Keratinocyte (primary cell): Measurements from ENCODE around the gene TXK. TPM values are rescaled to one million over a fixed set of nuclear protein-coding genes. Genes with fewer than 3 reads are reported as not detected.

ENCODE experiments used
- DNase-seq: peaks from one replicate; pipeline ENCODE4 v3.0.0-alpha.2; 2011; ENCODE audit warnings: low read depth, missing footprints, low spot score
- FAIRE-seq: peaks from 2 replicates; lab custom pipeline; 2011; peaks lifted over from hg19 to GRCh38; lab: Jason Lieb, UNC
- H2AFZ ChIP-seq: 2 replicates; pipeline ENCODE4 v1.6.0; 2012; ENCODE audit warnings: low read length, control low read depth, inconsistent platforms; ENCODE audit not compliant: control insufficient read depth
- H3K27ac ChIP-seq: 2 replicates; pipeline ENCODE4 v1.5.1; 2011; ENCODE audit warnings: low read length; ENCODE audit not compliant: control insufficient read depth, insufficient read depth
- H3K27me3 ChIP-seq: 3 replicates; pipeline ENCODE4 v1.6.0; 2011; ENCODE audit warnings: low read length; ENCODE audit not compliant: control insufficient read depth, insufficient read depth; ENCODE audit errors: extremely low read depth
- H3K36me3 ChIP-seq, 2 experiments: 2 replicates in 1 of 2; 3 replicates in 1 of 2; pipeline ENCODE4 v1.5.1; 2011; ENCODE audit warnings: low read length in 2 of 2, mild to moderate bottlenecking in 1 of 2; ENCODE audit not compliant: control insufficient read depth in 2 of 2, insufficient read depth in 2 of 2; ENCODE audit errors: extremely low read depth in 1 of 2
- H3K4me1 ChIP-seq: 3 replicates; pipeline ENCODE4 v1.5.1; 2011; ENCODE audit warnings: low read length; ENCODE audit not compliant: control insufficient read depth, insufficient read depth; ENCODE audit errors: extremely low read depth
- H3K4me2 ChIP-seq: 3 replicates; pipeline ENCODE4 v1.6.0; 2011; ENCODE audit warnings: low read depth, low read length; ENCODE audit not compliant: control insufficient read depth, insufficient read depth; ENCODE audit errors: extremely low read depth
- H3K4me3 ChIP-seq, 3 experiments: fragments of 200-600 bp in 1 of 3; sonication (generic) in 1 of 3; 2 replicates in 2 of 3; 3 replicates in 1 of 3; pipeline ENCODE4 v1.5.1; 2011 to 2016; ENCODE audit warnings: low read length in 3 of 3, mild to moderate bottlenecking in 3 of 3, control low read depth in 2 of 3, inconsistent platforms in 1 of 3, low read depth in 1 of 3, mixed read lengths in 1 of 3, mixed run types in 1 of 3, moderate library complexity in 1 of 3; ENCODE audit not compliant: control insufficient read depth in 2 of 3, insufficient read depth in 2 of 3; ENCODE audit errors: extremely low read depth in 1 of 3
- H3K79me2 ChIP-seq: 2 replicates; pipeline ENCODE4 v1.6.0; 2012; ENCODE audit warnings: low read length; ENCODE audit not compliant: control insufficient read depth, insufficient read depth
- H3K9ac ChIP-seq: 3 replicates; pipeline ENCODE4 v1.6.0; 2011; ENCODE audit warnings: low read length; ENCODE audit not compliant: control insufficient read depth, insufficient read depth; ENCODE audit errors: extremely low read depth
- H3K9me1 ChIP-seq: 3 replicates; pipeline ENCODE4 v1.6.0; 2011; ENCODE audit warnings: low read length; ENCODE audit not compliant: control insufficient read depth, insufficient read depth; ENCODE audit errors: extremely low read depth
- H3K9me3 ChIP-seq: 2 replicates; pipeline ENCODE4 v1.5.1; 2012; ENCODE audit warnings: low read depth, low read length; ENCODE audit not compliant: control insufficient read depth
- H4K20me1 ChIP-seq: 3 replicates; pipeline ENCODE4 v1.6.0; 2011; ENCODE audit warnings: low read length; ENCODE audit not compliant: control insufficient read depth, insufficient read depth; ENCODE audit errors: extremely low read depth
- CTCF ChIP-seq, 3 experiments: IDR thresholded peaks in 1 of 3; conservative IDR thresholded peaks in 1 of 3; optimal IDR thresholded peaks in 1 of 3; 2 replicates in 2 of 3; 3 replicates in 1 of 3; pipeline versions ENCODE3 to v1.5.1; 2011; ENCODE audit warnings: low read length in 3 of 3, mild to moderate bottlenecking in 3 of 3, moderate library complexity in 2 of 3, control low read depth in 1 of 3, inconsistent platforms in 1 of 3; ENCODE audit not compliant: insufficient read depth in 2 of 3; ENCODE audit errors: extremely low read depth in 1 of 3
- EZH2 ChIP-seq: IDR thresholded peaks from one replicate; pipeline ENCODE4 v1.6.1; 2012; ENCODE audit warnings: inconsistent platforms, mild to moderate bottlenecking, low read length, moderate library complexity
- dilution Hi-C: fragments of 300-500 bp; cut with MboI; formaldehyde crosslinking; loops from one replicate; pipeline ENCODE4 v1.7.0; 2020; ENCODE audit warnings: low sequenced_read_pairs; ENCODE audit not compliant: extremely low pct_ligation_motif_present
- polyA plus RNA-seq, 5 experiments: library from polyadenylated mRNA; depleted of rRNA in 3 of 5; stranded (reverse) in 3 of 5; stranded (forward) in 1 of 5; unstranded in 1 of 5; fragments of >200 nt; gene quantifications; 1 replicate in 1 of 5; 2 replicates in 3 of 5; 3 replicates in 1 of 5; pipeline versions ENCODE4 v1.2.1 to v1.2.3, GENCODE V29; 2011 to 2012; ENCODE audit warnings: missing spikeins in 2 of 5, low read depth in 1 of 5, low replicate concordance in 1 of 5

Gene TXK
- polyA plus RNA-seq, 1 donor (not counting 4 experiments of a cell fraction or from before 2014, with no cell fraction given): 0.12 TPM

GRCh38 chr4:48033412-48033811 lies 100.6 kb downstream of the TXK start:
- H3K36me3 ChIP-seq: peaks cover 3 to 7% of the 10 kb centered on the region in 2 experiments

GRCh38 chr4:48032721-48033120 lies 101.3 kb downstream of the TXK start:
- H3K4me3 ChIP-seq: no peak overlapping the region
- no peak overlapping the region for H3K27ac ChIP-seq
- H3K9me3 ChIP-seq: no peaks in the 10 kb centered on the region
- H3K9ac ChIP-seq: no peak overlapping the region
- TF ChIP-seq EZH2 (no peak), CTCF (optimal IDR thresholded peaks at IDR 0.05 in 1 of 3, IDR thresholded peaks at IDR 0.05 in 1 of 3, conservative IDR thresholded peaks at IDR 0.05 in 1 of 3; ENCODE audit: extremely low read depth in 1 of 3, insufficient read depth in 2 of 3, low read length in 3 of 3) (no peak)
- no peaks in the 10 kb centered on the region for H4K20me1 ChIP-seq
- H3K79me2 ChIP-seq: no peaks in the 10 kb centered on the region
- no peak overlapping the region for H2AFZ ChIP-seq
- H3K4me2 ChIP-seq: no peak overlapping the region
- DNase-seq: no peak
- dilution Hi-C loops: no loop called here
- no peaks in the 10 kb centered on the region for H3K9me1 ChIP-seq
- FAIRE-seq: no peak
- peaks cover 3 to 7% of the 10 kb centered on the region in 2 experiments for H3K36me3 ChIP-seq
- no peaks in the 10 kb centered on the region for H3K4me1 ChIP-seq
- H3K27me3 ChIP-seq: no peaks in the 10 kb centered on the region

More at GRCh38 chr4:48033412-48033811, 100.6 kb downstream of the TXK start:
- no peak overlapping the region for H3K9ac ChIP-seq
- H3K9me3 ChIP-seq: no peaks in the 10 kb centered on the region
- H4K20me1 ChIP-seq: no peaks in the 10 kb centered on the region
- FAIRE-seq (no peak), DNase-seq (no peak)
- dilution Hi-C loops: no loop called here
- H3K4me1 ChIP-seq: no peaks in the 10 kb centered on the region
- no peak for TF ChIP-seq CTCF (optimal IDR thresholded peaks at IDR 0.05 in 1 of 3, IDR thresholded peaks at IDR 0.05 in 1 of 3, conservative IDR thresholded peaks at IDR 0.05 in 1 of 3; ENCODE audit: extremely low read depth in 1 of 3, insufficient read depth in 2 of 3, low read length in 3 of 3)
- TF ChIP-seq EZH2: no peak
- H3K4me3 ChIP-seq: no peak overlapping the region
- H2AFZ ChIP-seq: no peak overlapping the region
- H3K27ac ChIP-seq: no peak overlapping the region
- H3K27me3 ChIP-seq: no peaks in the 10 kb centered on the region
- H3K9me1 ChIP-seq: no peaks in the 10 kb centered on the region
- H3K4me2 ChIP-seq: no peak overlapping the region
- no peaks in the 10 kb centered on the region for H3K79me2 ChIP-seq
